ENCODE data around the gene NTRK3.

The NTRK3 gene

DNA sequence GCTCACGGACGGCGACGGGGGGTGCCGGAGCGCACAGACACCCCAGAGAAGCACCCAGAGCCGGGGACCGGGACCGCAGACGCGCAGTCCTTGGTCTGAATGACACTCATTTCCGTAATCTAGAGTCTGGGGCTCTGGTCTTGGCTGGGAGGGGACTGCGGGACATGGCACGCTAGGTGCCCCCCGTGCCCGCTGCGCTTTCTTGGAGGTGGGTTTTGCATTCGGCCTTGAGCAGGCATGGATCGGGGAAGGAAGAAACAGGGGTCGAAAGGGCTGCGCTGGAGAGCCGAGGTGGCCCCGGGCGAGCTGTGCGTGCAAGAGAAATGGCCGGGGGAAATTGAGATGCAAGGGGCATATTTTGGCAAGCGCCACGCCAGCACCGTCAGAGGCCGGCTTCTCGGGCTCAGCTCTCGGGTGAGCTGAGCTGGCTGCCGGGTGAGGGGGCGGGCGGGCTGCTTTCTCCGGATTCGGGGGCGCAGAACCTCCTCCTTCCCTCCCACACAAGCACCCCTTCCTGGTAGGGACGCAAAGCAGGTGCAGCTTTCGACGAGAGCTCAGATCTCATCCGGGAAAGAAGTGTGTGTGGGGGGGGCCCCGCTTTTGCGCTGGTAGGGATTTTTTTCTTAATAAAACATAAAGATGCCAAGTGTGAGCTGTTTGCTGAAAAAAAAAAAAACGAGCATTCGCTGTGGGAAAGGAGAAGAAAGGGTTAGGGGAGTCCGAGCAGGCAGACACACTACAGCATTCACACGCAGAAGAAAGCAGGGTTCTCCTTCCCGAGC lies 963 bp upstream of the NTRK3 start:
- DNase-seq (ENCODE audit: low read depth) = no peak

DNA sequence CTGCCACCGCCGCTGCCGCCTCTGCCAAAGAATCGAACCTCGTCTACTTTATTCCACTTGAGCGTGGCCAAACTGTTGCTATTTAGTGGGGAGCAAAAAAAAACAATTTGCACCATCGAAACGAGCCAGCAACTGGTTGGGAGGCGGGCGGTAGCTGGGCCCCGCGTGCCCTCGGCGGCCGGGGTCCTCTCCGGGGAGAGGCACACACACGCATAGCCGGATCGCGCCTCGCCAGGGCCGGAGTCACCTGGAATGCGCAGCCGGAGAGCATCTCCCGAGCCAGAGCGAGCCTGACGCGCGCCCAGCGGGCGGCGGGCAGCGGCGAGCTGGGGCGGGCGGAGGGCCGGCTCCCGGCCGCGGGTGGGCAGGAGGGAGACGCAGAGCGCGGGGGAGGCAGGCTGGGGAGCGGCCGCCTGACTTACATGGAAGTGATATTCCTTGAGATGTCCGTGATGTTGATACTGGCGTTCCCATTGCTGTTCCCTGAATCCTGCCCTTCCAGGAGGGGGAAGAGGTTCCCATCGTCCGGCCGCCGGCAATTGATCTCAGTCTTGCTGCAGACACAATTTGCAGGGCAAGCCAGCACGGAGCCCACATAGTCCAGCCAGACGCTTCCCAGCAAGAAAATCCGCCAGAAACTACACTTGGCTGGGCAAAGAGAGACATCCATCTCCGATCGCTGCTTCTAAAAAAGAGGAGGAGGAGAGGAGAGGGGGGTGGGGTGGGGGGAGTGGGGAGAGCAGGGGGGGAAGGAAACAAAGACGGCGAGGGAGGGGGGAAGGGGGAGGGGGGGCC lies 858 bp downstream of the NTRK3 start:
- DNase-seq (ENCODE audit: low read depth) = no peak

DNA sequence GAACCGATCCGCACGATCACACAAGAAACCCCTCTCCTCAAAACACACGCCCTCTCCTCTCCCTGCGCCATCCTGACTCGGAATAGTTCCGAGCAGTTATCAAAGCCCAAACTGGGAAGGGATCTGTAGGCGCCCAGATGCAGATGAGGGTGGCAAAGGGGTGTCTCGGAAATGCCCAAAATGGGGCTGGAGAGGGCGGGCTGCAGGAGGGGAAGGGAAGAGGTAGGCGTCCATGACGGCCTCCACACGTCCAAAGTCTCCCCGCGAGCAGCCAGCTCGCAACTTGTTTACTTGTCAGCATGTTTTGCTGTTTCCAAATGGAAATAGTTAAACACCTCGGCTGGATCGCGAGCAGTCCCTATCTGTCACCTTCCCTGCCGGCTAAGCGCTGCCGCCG lies 1.5 kb downstream of the NTRK3 start:
- DNase-seq (ENCODE audit: low read depth) = no peak

DNA sequence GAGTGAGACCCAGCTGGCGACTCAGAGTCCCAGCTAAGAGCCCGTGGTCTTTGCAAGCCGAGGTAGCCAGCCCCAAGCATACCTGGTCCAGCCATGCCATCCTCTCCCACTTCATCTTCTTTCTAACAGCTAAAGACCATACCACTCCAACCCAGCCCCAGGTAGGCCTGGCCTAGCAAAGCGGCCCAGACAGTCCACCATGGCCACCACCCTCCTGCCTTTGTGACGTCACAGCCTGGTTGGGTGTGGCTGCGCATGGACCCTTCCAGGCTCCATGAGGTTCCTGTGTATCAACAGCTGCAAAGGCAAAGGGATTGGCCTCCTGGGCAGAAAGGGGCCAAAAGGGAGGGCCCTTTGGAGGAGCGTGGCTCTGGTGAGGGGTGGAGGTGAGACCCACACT lies 4.1 kb downstream of the NTRK3 start:
- no peak for DNase-seq (ENCODE audit: low read depth)

DNA sequence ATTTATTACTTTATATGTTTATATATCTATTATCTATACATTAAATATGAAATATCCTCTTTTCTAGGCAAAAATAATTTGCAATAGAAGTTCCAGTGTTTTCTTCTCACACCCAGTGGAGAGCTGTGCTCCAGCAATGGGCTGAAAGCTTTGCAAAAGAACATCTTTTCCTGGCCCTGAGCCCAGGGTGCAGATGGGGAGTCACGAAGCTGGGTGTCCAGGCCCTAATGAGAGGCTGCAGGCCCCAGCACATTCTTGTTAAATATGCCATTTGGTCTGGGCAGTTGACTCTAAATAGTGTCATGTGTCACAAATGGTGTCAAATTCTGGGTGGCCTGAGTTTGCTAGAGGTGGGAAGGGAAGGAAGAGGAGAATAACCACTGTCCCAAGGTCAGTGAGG lies 5.7 kb downstream of the NTRK3 start:
- DNase-seq (ENCODE audit: low read depth) = no peak

DNA sequence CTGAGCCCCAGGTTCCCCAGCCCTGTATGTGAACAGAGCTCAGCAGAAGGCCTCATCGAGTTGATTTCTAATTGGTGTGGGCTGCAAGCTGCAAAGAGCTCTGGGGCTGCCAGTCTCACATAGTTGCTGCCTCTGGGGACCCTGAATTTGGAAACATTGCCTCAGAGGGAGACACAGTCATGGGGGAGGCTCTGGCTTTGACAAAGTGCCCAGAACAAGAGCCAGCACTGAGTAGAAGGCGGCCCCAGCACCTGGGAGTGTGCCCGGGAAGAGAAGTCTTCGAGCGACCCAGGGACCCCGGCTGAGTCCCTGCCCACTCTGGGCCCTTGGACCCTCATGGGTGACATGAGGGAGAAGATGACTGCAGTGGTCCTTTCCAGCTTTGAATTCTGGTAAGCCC lies 7.3 kb downstream of the NTRK3 start:
- DNase-seq (ENCODE audit: low read depth) = no peak

DNA sequence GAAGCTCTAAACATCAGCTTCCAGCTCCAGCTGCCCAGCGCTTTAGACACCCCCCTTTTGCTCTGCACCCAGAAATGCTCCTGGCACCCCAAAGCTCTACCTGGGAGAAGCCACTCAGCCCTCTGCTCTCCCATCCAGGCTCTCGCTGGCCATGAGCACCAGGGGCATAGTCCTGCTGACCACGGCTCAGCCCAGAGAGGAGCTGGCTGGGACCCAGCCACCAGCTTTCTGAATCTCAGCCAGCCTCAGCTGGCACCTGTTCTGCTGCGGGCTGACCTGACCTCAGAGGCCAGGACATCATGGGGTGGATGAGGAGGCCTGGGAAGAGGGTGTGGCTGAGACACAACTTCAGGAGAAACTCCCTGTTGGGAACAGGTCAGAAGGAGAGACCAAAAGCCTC lies 8.6 kb downstream of the NTRK3 start:
- no peak for DNase-seq (ENCODE audit: low read depth)

DNA sequence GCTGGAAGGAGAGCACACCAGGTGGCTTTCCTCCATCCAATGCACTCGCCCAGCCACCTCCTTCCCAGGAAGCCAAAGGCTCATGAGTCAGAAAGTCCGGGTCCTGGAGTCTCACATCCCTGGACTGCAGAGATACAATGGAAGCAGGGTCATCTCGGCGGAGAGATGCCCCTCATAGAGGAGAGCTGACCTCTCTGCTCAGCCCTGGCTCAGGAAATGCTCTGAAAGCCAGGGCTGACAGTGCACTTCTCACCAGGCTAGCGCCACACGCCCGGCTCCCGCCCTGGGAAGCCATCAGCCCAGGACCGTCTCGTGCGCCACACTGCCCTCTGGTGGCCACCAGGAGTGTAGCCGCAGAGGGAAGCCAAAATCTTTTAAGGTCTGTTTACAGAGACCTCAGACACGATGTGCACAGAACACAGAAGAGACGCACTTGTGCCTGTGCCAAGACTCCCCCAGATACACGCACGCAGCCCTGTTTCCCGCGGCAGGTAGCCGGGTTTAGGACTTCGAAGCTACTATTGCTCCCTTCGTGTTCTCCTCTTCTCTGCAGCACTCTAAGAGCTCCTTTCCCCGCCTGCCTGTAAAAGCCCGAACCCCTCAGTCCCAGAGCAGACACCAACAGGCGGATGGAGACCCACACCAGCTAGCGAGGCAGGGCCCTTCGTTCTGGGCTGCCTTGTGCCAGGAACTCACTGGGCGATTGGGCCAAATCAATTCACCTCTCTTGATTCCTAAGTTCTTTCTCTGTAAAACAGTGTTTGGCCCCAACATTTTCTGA lies 9.7 kb downstream of the NTRK3 start:
- DNase-seq (ENCODE audit: low read depth) = peak; percentile 48

DNA sequence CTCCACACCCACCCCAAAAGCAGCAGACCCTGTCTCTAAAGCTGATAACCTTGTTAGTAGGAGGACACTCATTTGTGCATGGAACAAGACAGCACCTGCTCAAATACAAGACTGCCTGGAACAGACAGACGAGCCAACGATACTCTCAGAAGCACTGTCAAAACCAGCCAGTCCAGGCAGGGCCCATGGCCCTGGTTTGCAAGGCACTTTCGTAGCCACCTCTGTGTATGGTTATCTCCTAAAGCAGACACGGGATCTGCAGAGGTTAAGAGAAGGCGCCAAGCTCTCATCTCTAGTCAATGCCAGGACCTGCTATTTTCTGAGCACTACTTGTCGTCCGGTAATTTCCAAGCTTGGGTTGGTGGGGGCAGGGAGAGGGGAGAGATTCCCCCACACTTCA lies 10.5 kb downstream of the NTRK3 start:
- DNase-seq (ENCODE audit: low read depth) = no peak

DNA sequence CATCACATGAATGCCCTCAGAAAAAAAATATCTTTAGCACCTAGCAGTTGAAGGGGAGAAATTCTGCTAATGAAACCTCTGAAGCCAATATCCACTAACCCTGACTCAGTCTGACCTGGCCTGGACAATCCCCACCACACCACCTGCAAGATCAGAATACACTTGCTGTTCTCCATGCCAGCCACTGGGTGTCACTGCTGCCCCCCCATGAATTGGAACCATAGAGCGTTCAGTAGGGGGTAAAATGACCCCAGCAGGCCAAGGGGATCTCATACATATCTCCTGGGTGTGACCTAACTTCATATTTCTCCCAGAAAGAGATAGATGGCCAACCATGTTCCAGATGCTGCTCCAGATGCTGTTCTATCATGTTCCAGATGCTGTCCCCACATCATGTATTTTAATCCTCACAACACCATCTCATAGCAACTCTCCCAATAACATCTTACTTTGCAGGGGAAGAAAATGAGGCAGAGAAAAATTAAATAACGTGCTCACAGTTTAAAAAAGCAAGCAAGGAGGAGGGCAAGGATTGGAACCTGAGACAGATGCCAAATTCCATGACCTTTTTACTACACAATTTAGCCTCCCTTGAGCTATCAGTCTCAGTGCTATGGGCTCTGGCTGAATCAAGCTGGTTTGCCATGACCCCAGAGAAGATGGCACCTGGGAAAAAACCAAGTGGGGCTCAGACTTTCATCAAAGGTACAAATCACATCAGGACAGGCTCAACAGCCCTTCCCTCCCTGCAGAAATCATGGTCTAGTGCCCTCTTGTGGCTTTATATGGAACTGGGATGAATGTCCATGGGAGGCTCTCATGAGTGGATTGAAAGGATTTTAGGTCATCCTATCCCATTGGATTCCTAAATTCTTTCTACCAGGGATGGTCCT lies 12.4 kb downstream of the NTRK3 start:
- no peak for DNase-seq (ENCODE audit: low read depth)

DNA sequence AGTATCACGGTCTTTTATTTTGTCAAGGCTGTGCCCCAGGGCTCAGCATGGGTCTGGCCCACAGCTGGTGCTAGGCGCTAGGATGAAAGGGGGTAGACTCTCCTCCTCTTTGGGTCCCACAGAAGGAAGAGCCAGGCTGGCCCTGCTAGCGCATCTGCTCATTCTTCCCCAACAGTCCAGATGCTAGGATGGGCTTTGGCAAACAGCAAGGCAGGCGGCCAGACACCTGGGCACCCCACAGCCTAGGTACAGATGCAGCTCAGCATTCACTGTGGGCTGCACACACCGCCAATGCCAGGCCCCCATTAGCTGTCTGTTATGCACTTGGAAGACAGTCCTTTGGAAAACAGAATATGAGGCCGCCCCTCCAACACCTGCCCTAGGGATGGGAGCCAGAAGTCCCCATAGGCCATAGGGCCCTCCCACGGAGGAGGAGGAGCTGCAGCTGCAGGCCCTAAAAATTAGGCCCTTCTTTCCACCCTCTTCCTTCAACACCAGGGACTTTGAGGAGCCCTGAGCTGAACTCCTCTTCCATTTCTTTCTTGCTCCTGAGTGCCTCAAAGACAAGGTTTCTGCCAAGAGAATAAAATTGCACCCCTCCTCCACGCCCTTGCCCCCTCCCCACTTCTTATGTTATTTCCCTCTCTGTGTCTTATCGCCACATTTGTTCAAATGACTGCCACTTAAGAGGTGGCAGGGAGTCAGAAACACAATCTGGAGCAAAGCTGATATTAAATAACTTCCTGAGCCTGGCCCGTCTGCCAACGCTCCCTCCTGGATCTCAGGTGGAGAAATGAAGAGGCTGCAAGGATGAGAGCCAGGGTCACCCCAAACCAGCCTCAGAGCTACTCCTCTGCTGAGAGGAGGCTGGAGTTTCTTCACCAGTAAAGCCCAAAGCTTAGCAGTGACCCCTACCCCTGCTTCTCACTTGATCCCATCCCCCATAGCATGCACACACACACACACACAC lies 13.7 kb downstream of the NTRK3 start:
- DNase-seq (ENCODE audit: low read depth) = no peak

DNA sequence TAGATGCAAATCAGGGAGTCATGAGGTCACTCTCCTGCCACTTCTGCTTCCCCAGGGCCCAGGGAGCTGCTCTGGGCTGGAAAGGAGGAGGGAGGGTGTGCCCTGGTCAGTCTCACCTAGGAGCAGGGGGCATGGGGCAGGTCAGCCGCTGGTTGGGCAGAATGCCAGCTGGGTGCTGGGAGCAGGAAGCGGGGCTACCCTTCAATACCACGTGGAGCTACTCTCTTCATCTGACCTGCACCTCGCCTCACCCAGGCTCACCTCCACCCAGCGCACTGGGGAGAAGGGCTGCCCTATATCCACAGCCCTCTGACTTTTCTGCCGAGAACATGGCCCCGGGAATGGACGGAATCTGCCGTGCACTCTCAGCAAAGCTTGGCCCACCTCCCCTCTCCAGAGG lies 15.1 kb downstream of the NTRK3 start:
- DNase-seq (ENCODE audit: low read depth) = no peak

DNA sequence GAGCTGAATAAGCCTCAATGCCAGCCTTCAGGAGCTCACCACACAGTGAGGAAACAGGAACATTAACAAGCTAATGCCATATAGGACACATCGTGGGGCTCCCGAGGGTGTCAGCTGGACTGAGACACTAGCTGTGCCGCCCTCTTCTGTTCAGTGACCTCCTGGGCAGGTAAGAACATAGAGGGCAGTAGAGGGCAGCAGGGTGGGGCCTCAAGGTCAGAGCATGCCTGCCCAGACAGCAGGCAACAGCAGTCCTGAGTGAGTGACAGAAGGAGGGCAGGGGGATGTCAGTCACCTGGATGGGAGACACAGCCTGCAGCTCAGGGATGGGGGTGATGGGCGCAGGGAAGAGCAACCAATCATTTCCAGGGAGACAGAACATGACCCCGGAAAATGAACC lies 15.5 kb downstream of the NTRK3 start:
- no peak for DNase-seq (ENCODE audit: low read depth)

DNA sequence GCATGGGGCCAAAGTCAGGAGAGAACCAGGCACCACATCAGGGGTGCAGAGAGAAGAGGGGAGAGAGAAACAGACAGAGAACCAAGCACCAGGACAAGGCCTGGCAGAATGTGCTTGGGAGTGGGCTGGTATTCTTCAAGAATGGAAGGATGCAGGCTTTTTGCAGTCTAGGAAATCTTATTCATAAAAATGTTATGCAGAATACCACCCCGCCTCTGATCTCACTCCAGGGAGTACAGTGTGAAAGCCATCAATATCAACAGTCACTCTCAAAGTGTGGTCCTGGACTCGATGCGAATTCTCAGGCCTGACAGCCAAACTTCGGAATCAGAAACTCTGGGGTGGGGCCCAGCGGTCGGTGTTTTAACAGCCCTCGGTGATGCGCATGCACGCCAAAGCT lies 16.9 kb downstream of the NTRK3 start:
- DNase-seq (ENCODE audit: low read depth) = no peak

DNA sequence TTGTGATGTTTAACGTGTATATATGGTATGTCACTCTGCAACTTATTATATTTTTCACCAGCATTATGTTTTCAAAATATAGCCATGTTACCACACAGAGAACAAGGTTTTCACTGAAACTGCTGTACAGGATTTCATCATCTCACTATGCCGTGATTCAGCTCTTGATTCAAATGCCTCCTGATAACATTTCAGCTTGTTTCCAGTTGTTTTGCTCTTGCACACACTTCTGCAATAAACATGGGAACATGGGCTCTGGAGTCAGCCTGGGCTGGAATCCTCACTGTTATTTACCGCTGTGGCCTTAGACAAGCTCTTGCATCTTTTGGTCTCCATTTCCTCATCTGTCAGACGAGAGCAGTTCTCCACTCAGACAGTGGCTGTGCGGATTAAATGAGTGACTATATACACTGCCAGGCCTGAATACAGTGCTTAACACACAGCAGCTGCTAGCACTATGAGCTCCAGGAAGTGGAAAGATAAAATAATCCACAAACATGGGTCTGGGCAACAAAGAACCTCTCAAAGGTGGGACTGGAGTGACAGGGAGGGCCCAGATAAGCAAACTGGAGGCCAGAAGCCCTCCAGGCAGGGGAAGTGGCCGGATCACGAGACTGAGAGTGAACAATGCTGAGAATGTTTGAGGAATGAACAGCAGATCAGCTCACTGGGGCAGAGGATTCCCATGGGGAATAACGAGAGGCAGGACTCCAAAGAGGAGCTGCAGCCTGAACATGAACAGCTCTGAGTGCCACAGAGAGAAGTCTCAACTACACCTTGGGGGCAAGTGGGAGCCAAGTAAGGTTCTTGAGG lies 17.7 kb downstream of the NTRK3 start:
- no peak for DNase-seq (ENCODE audit: low read depth)

DNA sequence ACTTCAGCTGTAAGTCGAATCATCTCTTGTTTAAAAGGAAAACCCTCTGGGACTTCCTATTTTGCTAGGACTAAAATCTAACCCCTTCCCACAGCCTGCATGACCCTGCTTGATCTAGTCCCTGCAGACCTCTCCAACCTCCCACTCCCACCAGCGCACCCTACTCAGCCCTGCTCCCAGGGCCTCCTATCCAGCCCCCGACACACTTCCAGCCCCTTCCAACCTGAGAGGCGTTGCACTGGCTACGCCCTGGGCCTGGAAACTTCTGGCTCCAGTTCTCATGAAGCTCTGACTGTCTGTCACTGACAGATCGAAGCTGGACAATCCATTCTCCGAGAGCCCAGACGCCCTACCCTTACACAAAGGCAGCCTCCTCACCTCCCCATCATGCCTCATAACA lies 21.8 kb downstream of the NTRK3 start:
- DNase-seq (ENCODE audit: low read depth) = no peak

DNA sequence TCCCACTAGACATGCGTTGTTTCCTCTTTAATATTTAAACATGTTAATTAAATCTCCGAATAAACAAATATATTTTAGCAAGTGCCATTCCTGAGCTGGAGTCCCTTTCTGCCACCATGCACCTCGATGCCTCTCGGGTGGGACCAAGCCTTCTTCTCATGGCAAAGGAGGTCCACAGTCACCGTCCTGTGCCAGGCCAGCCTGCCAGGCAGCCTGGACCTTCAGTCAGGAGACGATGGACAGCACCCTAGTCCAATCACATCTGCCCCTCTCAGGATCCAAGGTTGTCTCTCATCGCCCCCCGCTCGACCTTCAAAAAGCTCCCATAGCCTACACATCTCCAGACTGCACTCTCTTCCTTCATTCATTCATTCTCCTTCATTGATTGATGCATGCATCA lies 22.6 kb downstream of the NTRK3 start:
- no peak for DNase-seq (ENCODE audit: low read depth)

DNA sequence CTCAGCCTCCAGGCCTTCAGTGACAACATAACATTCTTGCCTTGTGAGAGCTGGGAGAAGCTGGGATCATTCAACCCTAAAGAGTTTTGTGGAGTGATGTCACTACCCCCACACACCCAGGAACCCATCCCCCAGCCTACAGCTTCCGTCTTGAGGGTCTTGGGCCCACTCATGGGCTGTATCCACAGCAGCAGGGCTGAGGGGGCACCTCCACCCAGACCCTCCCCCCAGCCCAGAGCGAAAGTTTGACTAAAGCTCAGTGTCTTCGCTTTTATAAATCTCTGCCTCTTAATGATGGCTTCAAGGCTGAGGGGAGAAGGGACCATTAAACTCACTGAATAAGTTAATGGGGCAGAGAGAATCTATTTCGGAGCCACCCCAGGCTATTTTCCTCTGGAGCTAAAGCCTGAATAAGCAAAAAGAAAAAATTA lies 23.8 kb downstream of the NTRK3 start:
- no peak for DNase-seq (ENCODE audit: low read depth)

DNA sequence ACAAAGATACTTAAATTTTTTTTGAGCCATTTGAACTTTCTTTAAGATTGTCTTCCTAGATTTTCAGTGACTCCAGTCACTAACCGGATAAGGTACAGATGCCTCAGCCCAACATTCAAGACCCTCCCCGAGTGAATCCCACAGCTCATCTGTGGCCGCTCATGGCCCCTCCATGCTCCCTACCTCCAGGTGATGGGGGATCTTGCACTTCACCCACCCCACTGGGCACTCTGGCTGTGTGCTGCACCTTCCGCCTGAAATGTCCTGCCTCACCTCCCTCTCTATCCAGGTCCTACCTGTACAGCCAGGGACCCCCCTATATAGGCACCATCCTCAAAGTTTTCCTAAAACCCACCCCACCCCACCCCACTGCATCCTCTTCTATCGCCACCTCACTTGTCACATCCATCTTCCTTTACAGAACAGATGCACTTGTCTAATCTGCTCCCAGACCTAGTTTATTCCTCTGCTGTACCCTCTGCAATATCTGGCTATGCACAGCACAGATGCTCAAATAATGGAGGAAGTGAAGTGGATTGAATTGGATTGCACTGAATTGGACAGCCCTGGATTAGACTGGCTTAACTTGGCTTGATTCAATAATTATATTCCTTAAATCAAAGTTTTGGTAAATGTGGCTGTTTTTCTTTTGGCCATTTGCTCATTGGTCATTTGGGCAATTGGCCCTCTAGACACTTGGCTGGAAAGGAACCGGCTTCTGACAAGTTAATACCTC lies 24.5 kb downstream of the NTRK3 start:
- no peak for DNase-seq (ENCODE audit: low read depth)
